ENCODE measurements around the gene IL22. TPM values are rescaled to one million over a fixed set of nuclear protein-coding genes. Genes with fewer than 3 reads are reported as not detected.

Gene IL22
- total RNA-seq, 1 experiment from 2014 or later, result not detected

DNA sequence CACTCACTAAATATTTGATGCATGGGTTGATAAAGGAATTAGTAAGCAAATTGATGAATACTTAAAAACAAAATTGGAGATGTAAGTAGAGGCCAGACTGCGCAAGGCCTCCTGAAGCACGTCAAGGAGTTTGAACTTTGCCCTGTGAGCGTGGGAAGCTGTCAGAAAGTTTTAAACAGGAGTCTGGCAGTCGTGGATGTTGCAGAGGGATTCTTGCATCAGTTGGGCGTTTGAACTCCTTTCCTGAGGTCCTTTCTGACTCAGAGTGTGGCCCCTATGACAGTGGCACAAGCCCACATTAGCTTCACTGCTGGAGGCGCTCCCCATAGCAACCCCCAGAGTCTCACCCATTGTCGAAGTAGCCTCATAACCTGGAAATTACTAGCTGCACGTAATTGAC lies 17.9 kb upstream of the IL22 start:
- no peak for DNase-seq (ENCODE audit: low spot score)
- Histone ChIP-seq H3K36me3 (ENCODE audit: insufficient read depth, low read length, poor library complexity, severe bottlenecking) (no peaks in the 10 kb centered on the region), H3K27ac (ENCODE audit: low read depth, low read length, poor library complexity, severe bottlenecking) (no peak overlapping the region), H3K27me3 (replicated peaks; ENCODE audit: insufficient read depth, low read depth, low read length, poor library complexity) (no peaks in the 10 kb centered on the region), H3K4me3 (ENCODE audit: low read depth, low read length, poor library complexity, severe bottlenecking) (no peak overlapping the region), H3K9me3 (ENCODE audit: low read depth, low read length, poor library complexity, severe bottlenecking) (no peaks in the 10 kb centered on the region), H3K4me1 (ENCODE audit: insufficient read depth, low read length, poor library complexity, severe bottlenecking) (no peaks in the 10 kb centered on the region)
- intact Hi-C loops (cut with micrococcal nuclease; ENCODE audit: unreplicated experiment), result no loop called here
- no TSS peak for BruUV-seq (replicated peaks)
- CTCF ChIA-PET, result no interaction called here
- POLR2A ChIA-PET (ENCODE audit: low non-redundant PET), result no interaction called here
- TF ChIP-seq CTCF (conservative IDR thresholded peaks at IDR 0.05; ENCODE audit: low read depth, low read length) (no peak), EZH2 (IDR thresholded peaks at IDR 0.05; ENCODE audit: borderline replicate concordance, low read depth, low read length, poor library complexity, severe bottlenecking) (no peak)

DNA sequence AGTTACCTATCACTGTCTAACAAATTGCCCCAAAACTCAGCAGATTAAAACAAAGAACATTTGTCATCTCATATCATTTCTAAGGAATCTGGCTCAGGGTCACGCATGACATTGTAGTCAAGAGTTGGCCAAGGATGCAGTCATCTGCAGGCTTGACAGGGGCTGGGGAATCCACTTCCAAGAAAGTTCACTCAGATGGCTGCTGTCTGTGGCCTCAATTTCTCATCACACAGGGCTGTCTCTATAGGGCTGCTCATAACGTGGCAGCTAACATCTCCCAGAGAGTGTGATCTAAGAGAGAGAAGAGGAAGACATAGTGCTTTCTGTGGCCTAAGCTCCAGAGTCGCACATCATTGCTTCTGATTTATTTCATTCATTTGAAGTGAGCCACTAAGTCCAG lies 17.0 kb upstream of the IL22 start:
- Histone ChIP-seq H3K4me1 (ENCODE audit: insufficient read depth, low read length, poor library complexity, severe bottlenecking) (no peaks in the 10 kb centered on the region), H3K4me3 (ENCODE audit: low read depth, low read length, poor library complexity, severe bottlenecking) (no peak overlapping the region), H3K36me3 (ENCODE audit: insufficient read depth, low read length, poor library complexity, severe bottlenecking) (no peaks in the 10 kb centered on the region), H3K27me3 (replicated peaks; ENCODE audit: insufficient read depth, low read depth, low read length, poor library complexity) (peaks cover 4% of the 10 kb centered on the region), H3K27ac (ENCODE audit: low read depth, low read length, poor library complexity, severe bottlenecking) (no peak overlapping the region), H3K9me3 (ENCODE audit: low read depth, low read length, poor library complexity, severe bottlenecking) (no peaks in the 10 kb centered on the region)
- ChIA-PET POLR2A (ENCODE audit: low non-redundant PET) (no interaction called here), CTCF (no interaction called here)
- no TSS peak for BruUV-seq (replicated peaks)
- intact Hi-C loops (cut with micrococcal nuclease; ENCODE audit: unreplicated experiment), result no loop called here
- TF ChIP-seq CTCF (conservative IDR thresholded peaks at IDR 0.05; ENCODE audit: low read depth, low read length) (no peak), EZH2 (IDR thresholded peaks at IDR 0.05; ENCODE audit: borderline replicate concordance, low read depth, low read length, poor library complexity, severe bottlenecking) (no peak)
- DNase-seq (ENCODE audit: low spot score), result no peak

DNA sequence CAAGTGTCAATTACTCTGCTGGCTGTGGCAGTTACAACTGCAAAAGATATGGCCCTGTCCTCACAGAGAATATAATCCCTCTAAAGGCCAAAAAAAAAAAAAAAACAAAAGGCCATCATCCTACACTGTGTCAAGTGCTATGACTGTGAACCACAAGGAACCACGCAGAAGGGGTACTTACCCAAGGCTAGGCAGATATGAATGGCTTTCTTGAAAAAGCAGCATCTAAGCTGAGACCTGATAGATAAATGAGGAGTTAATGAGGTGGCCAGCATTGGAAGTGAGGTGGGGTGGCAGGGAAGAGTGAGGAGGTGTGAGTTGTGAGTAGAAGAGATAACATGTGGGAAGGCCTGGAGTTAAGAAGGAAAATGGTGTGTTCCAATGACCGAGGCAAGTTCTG lies 16.4 kb upstream of the IL22 start:
- no TSS peak for BruUV-seq (replicated peaks)
- TF ChIP-seq CTCF (conservative IDR thresholded peaks at IDR 0.05; ENCODE audit: low read depth, low read length) (no peak), EZH2 (IDR thresholded peaks at IDR 0.05; ENCODE audit: borderline replicate concordance, low read depth, low read length, poor library complexity, severe bottlenecking) (no peak)
- Histone ChIP-seq H3K36me3 (ENCODE audit: insufficient read depth, low read length, poor library complexity, severe bottlenecking) (no peaks in the 10 kb centered on the region), H3K4me3 (ENCODE audit: low read depth, low read length, poor library complexity, severe bottlenecking) (no peak overlapping the region), H3K9me3 (ENCODE audit: low read depth, low read length, poor library complexity, severe bottlenecking) (no peaks in the 10 kb centered on the region), H3K4me1 (ENCODE audit: insufficient read depth, low read length, poor library complexity, severe bottlenecking) (no peaks in the 10 kb centered on the region), H3K27ac (ENCODE audit: low read depth, low read length, poor library complexity, severe bottlenecking) (no peak overlapping the region), H3K27me3 (replicated peaks; ENCODE audit: insufficient read depth, low read depth, low read length, poor library complexity) (peaks cover 4% of the 10 kb centered on the region)
- POLR2A ChIA-PET (ENCODE audit: low non-redundant PET), result no interaction called here
- DNase-seq (ENCODE audit: low spot score), result no peak
- intact Hi-C loops (cut with micrococcal nuclease; ENCODE audit: unreplicated experiment), result no loop called here
- CTCF ChIA-PET, result no interaction called here

Measured in A673 (cell line).